Esophagus muscularis mucosa (tissue), 4 donors: Measurements from ENCODE around the gene ANKRD11. TPM values are rescaled to one million over a fixed set of nuclear protein-coding genes. Genes with fewer than 3 reads are reported as not detected.

Experiments
- DNase-seq: peaks from one replicate; pipeline ENCODE4 v3.0.0-alpha.2; 2017; ENCODE audit errors: extremely low spot score
- H3K27ac ChIP-seq, 4 donors: fragments of 200-600 bp; sonication (generic); replicated peaks in 1 of 4; 1 replicate in 3 of 4; 2 replicates in 1 of 4; pipeline ENCODE4 v1.5.1; 2016 to 2019; ENCODE audit warnings: mild to moderate bottlenecking in 1 of 4
- H3K27me3 ChIP-seq, 4 donors: fragments of 200-600 bp; sonication (generic); one replicate each; pipeline versions ENCODE4 v1.5.1 to v1.6.0; 2016 to 2019
- H3K36me3 ChIP-seq, 4 donors: fragments of 200-600 bp; sonication (generic); one replicate each; pipeline ENCODE4 v1.5.1; 2016 to 2019
- H3K4me1 ChIP-seq, 4 donors: fragments of 200-600 bp; sonication (generic); one replicate each; pipeline ENCODE4 v1.5.1; 2016 to 2019
- H3K4me3 ChIP-seq, 4 donors: fragments of 200-600 bp; sonication (generic); 1 replicate in 2 of 4; 2 replicates in 2 of 4; pipeline ENCODE4 v1.5.1; 2016 to 2019; ENCODE audit warnings: mild to moderate bottlenecking in 4 of 4, moderate library complexity in 1 of 4
- H3K9me3 ChIP-seq, 4 donors: fragments of 200-600 bp; sonication (generic); 1 replicate in 3 of 4; 2 replicates in 1 of 4; pipeline ENCODE4 v1.5.1; 2016 to 2019
- CTCF ChIP-seq, 3 experiments: fragments of 200-600 bp in 2 of 3; fragments of 450-650 bp in 1 of 3; sonication (generic) in 2 of 3; IDR thresholded peaks; one replicate each; pipeline ENCODE4 v1.5.1; 2017 to 2019; ENCODE audit warnings: antibody characterized with exemption in 3 of 3, mild to moderate bottlenecking in 2 of 3, moderate library complexity in 1 of 3
- EP300 ChIP-seq: sonication (generic); formaldehyde crosslinking; IDR thresholded peaks from one replicate; pipeline ENCODE4 v1.6.1; 2017; ENCODE audit warnings: antibody characterized with exemption
- POLR2A ChIP-seq: fragments of 450-650 bp; IDR thresholded peaks from one replicate; pipeline ENCODE4 v1.6.1; 2017; ENCODE audit warnings: antibody characterized with exemption, moderate library complexity, mild to moderate bottlenecking, low read depth
- POLR2AphosphoS5 ChIP-seq, 2 donors: sonication (generic); formaldehyde crosslinking; IDR thresholded peaks; one replicate each; pipeline ENCODE4 v1.6.1; 2017; ENCODE audit warnings: antibody characterized with exemption in 2 of 2
- WGBS: methylation state at CpG from one replicate; pipeline ENCODE4 v1.1.5; 2018; 5-methylcytosine and 5-hydroxymethylcytosine counted together
- intact Hi-C: fragments of 100-400 bp; cut with DNase I; formaldehyde crosslinking; loops from one replicate; pipeline ENCODE4 v1.15.1; 2023
- total RNA-seq, 4 donors: library from RNA; depleted of rRNA; stranded (reverse); fragments of >200 nt; gene quantifications; one replicate each; pipeline versions ENCODE4 v1.1.0 to v1.2.1, GENCODE V29; 2016

Gene ANKRD11
- total RNA-seq, 4 donors from 2014 or later: 60.8 to 119 (median 105) TPM

DNA sequence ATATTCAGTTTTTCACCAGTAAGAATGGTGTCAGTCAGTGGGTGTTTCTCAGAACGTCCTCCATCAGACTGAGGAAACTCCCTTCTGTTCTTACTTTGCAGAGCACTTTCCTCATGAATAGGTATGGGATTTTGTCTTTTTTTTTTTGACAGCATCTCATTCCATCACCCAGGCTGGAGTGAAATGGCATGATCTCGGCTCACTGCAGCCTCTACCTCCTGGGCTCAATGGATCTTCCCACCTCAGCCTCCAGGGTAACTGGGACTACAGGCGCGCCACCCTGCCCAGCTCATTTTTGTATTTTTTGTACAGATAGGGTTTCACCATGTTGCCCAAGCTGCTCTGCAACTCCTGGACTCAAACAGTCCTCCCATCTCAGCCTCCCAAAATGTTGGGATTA lies 142.6 kb downstream of the ANKRD11 start:
- Histone ChIP-seq H3K36me3 (peaks cover 0 to 7% (median 0%) of the 10 kb centered on the region in 4 donors), H3K4me1 (peaks cover 30 to 58% (median 50%) of the 10 kb centered on the region in 4 donors), H3K27ac (no peak overlapping the region), H3K9me3 (no peaks in the 10 kb centered on the region), H3K27me3 (no peaks in the 10 kb centered on the region), H3K4me3 (no peak overlapping the region)
- WGBS: 97% methylated on average over 4 of the region's 4 CpGs
- no peak for TF ChIP-seq POLR2A
- no peak for TF ChIP-seq EP300
- TF ChIP-seq POLR2AphosphoS5 (IDR thresholded peaks at IDR 0.05): no peak
- DNase-seq: no peak
- intact Hi-C loops: no loop called here

DNA sequence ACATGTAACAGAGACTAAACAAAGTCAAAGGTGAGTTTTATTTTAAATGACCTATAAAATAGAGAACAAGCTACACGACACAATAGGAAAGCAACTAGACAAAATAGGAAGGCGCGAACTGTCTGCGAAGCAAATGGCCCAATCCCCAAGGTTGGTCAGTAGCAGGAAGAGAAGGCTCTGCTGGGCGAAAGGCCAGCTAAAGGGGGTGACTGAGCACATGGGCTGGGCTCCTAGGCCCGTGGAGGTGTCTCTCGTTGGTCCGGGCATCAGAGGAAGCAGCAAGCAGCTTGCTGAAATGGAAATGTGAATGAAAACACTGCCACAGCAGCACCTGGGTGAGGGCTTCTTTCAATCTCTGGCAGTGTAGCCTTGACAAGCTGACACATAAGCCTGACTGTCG lies 143.5 kb downstream of the ANKRD11 start:
- Histone ChIP-seq H3K9me3 (no peaks in the 10 kb centered on the region), H3K4me3 (no peak overlapping the region), H3K36me3 (peaks cover 0 to 3% (median 0%) of the 10 kb centered on the region in 4 donors), H3K27ac (no peak overlapping the region), H3K4me1 (peaks cover 26 to 58% (median 41%) of the 10 kb centered on the region in 4 donors), H3K27me3 (no peaks in the 10 kb centered on the region)
- TF ChIP-seq POLR2AphosphoS5 (IDR thresholded peaks at IDR 0.05): no peak
- TF ChIP-seq POLR2A: no peak
- TF ChIP-seq CTCF (IDR thresholded peaks at IDR 0.05): no peak
- no peak for TF ChIP-seq EP300
- 74% methylated on average over 9 of the region's 9 CpGs for WGBS
- DNase-seq: no peak
- intact Hi-C loops: no loop called here

DNA sequence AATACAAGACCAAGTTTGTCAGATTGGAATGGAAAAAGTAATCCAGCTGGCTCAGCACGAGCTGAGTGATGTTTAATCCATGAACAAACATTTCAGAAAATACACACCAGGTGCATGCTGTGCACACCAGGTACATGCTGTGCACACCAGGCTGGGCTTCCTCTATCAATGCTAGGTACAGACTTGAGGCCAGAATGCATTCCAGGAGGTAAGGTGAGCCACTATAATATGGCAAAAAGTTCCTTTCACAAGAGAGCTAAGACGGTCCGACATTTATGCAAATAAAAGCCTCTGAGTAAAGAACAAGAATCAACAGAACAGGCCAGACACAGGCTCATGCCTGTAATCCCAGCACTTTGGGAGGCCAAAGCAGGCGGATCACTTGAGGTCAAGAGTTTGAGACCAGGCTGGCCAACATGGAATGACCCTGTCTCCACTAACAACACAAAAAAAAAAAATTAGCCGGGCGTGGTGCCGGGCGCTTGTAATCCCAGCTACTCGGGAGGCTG lies 144.7 kb downstream of the ANKRD11 start:
- TF ChIP-seq POLR2AphosphoS5 (IDR thresholded peaks at IDR 0.05): no peak
- no peak for TF ChIP-seq CTCF (IDR thresholded peaks at IDR 0.05)
- no peak for TF ChIP-seq POLR2A
- TF ChIP-seq EP300: no peak
- WGBS: 74% methylated on average over 9 of the region's 9 CpGs
- peaks cover 0 to under 1% (median 0%) of the 10 kb centered on the region in 4 donors for H3K36me3 ChIP-seq
- no peak overlapping the region for H3K4me3 ChIP-seq
- DNase-seq: no peak
- no peaks in the 10 kb centered on the region for H3K27me3 ChIP-seq
- intact Hi-C loops: no loop called here
- no peaks in the 10 kb centered on the region for H3K9me3 ChIP-seq
- peak overlapping the region in 2 of 4 donors; percentile 27 to 51 for H3K27ac ChIP-seq
- H3K4me1 ChIP-seq: peaks cover 31 to 59% (median 39%) of the 10 kb centered on the region in 4 donors

GRCh38 chr16:89344846-89345611 lies 145.3 kb downstream of the ANKRD11 start:
- TF ChIP-seq POLR2A (no peak), POLR2AphosphoS5 (IDR thresholded peaks at IDR 0.05) (no peak), EP300 (no peak), CTCF (IDR thresholded peaks at IDR 0.05) (peak in 1 of 3 experiments; percentile 13)
- 45% methylated on average over 20 of the region's 20 CpGs for WGBS
- Histone ChIP-seq H3K4me1 (peaks cover 31 to 59% (median 45%) of the 10 kb centered on the region in 4 donors), H3K27me3 (no peaks in the 10 kb centered on the region), H3K36me3 (no peaks in the 10 kb centered on the region), H3K9me3 (no peaks in the 10 kb centered on the region), H3K4me3 (peak overlapping the region in 1 of 4 donors; percentile 17), H3K27ac (peak overlapping the region in 3 of 4 donors; percentile 27 to 51 (median 48))
- no peak for DNase-seq
- intact Hi-C loops: no loop called here

GRCh38 chr16:89344458-89344834 lies 145.9 kb downstream of the ANKRD11 start:
- Histone ChIP-seq H3K27ac (peak overlapping the region in 3 of 4 donors; percentile 27 to 51 (median 48)), H3K9me3 (no peaks in the 10 kb centered on the region), H3K36me3 (no peaks in the 10 kb centered on the region), H3K4me1 (peaks cover 31 to 59% (median 48%) of the 10 kb centered on the region in 4 donors), H3K4me3 (no peak overlapping the region), H3K27me3 (no peaks in the 10 kb centered on the region)
- intact Hi-C loops: no loop called here
- 67% methylated on average over 15 of the region's 15 CpGs for WGBS
- DNase-seq: no peak
- TF ChIP-seq POLR2AphosphoS5 (IDR thresholded peaks at IDR 0.05): no peak
- no peak for TF ChIP-seq POLR2A
- TF ChIP-seq EP300: no peak
- TF ChIP-seq CTCF (IDR thresholded peaks at IDR 0.05): no peak
